ENCODE results near the gene BAIAP2.

The BAIAP2 gene

DNA sequence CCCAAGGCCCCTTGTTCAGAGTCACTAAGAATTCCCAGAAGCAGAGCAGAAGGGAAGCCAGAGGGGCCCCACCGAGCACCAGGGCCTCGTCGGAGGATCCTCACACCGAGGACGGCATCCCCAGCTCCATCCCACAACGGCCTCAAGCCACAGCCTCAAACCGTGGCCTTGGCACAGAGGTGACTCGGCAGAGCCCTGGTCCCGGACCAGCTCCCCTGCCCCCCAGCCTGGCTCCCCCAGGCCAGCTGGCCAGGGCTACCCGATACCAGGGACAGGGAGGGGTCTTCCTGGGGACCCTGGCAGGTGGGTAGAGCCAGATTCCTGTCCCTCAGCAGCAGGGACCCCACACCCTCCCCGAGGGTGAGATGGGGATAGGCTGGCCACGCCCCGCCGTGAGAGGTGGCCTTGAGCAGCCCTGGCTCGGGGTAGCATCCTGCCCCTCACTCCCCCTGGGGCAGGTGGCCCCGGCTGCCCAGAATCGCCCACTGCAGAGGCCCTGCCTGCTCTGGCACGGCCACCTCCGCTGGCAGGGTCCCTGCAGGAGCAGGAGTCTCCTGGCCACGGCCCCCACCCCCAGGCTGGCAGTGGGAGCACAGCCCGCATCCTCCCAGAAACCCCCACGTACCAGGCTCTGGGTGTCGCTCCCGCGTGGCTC lies 124.8 kb downstream of the BAIAP2 start:
- TF ChIP-seq, protein P1, sequence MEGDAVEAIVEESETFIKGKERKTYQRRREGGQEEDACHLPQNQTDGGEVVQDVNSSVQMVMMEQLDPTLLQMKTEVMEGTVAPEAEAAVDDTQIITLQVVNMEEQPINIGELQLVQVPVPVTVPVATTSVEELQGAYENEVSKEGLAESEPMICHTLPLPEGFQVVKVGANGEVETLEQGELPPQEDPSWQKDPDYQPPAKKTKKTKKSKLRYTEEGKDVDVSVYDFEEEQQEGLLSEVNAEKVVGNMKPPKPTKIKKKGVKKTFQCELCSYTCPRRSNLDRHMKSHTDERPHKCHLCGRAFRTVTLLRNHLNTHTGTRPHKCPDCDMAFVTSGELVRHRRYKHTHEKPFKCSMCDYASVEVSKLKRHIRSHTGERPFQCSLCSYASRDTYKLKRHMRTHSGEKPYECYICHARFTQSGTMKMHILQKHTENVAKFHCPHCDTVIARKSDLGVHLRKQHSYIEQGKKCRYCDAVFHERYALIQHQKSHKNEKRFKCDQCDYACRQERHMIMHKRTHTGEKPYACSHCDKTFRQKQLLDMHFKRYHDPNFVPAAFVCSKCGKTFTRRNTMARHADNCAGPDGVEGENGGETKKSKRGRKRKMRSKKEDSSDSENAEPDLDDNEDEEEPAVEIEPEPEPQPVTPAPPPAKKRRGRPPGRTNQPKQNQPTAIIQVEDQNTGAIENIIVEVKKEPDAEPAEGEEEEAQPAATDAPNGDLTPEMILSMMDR (conservative IDR thresholded peaks at IDR 0.05; ENCODE audit: low read length), result no peak
- H3K9me2 ChIP-seq (replicated peaks; ENCODE audit: low read depth, low read length), result no peaks in the 10 kb centered on the region
- no peak overlapping the region for H3K4me3 ChIP-seq (ENCODE audit: low read length, poor library complexity, severe bottlenecking)
- H3F3A ChIP-seq (ENCODE audit: low read depth), result no peaks in the 10 kb centered on the region
- H3K36me3 ChIP-seq (ENCODE audit: insufficient read depth, low read length), result no peaks in the 10 kb centered on the region
- H3K4me2 ChIP-seq (ENCODE audit: low read depth, low read length, poor library complexity, severe bottlenecking), result no peak overlapping the region
- H3K79me2 ChIP-seq (ENCODE audit: insufficient read depth, low read length), result no peaks in the 10 kb centered on the region
- no peaks in the 10 kb centered on the region for H3K27me3 ChIP-seq (ENCODE audit: insufficient read depth, low read length, poor library complexity, severe bottlenecking)
- H3K9me3 ChIP-seq (ENCODE audit: insufficient read depth, low read depth, low read length), result no peaks in the 10 kb centered on the region
- H3K4me1 ChIP-seq (ENCODE audit: insufficient read depth, low read length, poor library complexity, severe bottlenecking), result no peaks in the 10 kb centered on the region
- H3K9ac ChIP-seq (ENCODE audit: low read depth, low read length, poor library complexity, severe bottlenecking), result no peak overlapping the region
- H4K20me1 ChIP-seq (ENCODE audit: insufficient read depth, low read length, poor library complexity, severe bottlenecking), result no peaks in the 10 kb centered on the region
- no peak overlapping the region for H2AFZ ChIP-seq (ENCODE audit: low read length)

DNA sequence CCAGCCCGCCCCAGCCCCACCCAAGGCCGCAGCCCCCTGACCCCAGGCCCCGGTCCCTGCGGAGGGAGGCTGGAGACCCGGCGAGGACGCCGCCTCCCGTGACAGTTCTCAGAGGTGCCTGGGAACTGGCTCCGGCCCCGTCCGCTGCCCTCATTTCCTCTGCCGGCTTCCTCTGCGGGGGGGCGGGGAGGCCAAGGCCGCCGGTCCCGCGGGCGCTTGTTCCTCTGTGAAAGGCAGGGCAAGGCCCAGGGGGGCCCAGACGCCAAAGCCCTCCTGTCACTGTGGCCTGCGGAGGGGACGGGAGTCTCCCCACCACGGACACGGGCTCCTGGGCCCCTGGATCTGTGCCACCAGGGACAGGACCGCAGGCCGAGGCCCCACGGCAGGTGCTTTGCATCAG lies 125.4 kb downstream of the BAIAP2 start:
- H2AFZ ChIP-seq (ENCODE audit: low read length), result no peak overlapping the region
- H4K20me1 ChIP-seq (ENCODE audit: insufficient read depth, low read length, poor library complexity, severe bottlenecking), result no peaks in the 10 kb centered on the region
- no peak overlapping the region for H3K9ac ChIP-seq (ENCODE audit: low read depth, low read length, poor library complexity, severe bottlenecking)
- no peaks in the 10 kb centered on the region for H3K36me3 ChIP-seq (ENCODE audit: insufficient read depth, low read length)
- no peaks in the 10 kb centered on the region for H3K9me3 ChIP-seq (ENCODE audit: insufficient read depth, low read depth, low read length)
- TF ChIP-seq, protein P1 (conservative IDR thresholded peaks at IDR 0.05; ENCODE audit: low read length), result no peak
- no peak for TF ChIP-seq EZH2phosphoT487 (IDR thresholded peaks at IDR 0.05; ENCODE audit: borderline replicate concordance)
- no peak overlapping the region for H3K4me3 ChIP-seq (ENCODE audit: low read length, poor library complexity, severe bottlenecking)
- no peaks in the 10 kb centered on the region for H3K9me2 ChIP-seq (replicated peaks; ENCODE audit: low read depth, low read length)
- H3F3A ChIP-seq (ENCODE audit: low read depth), result no peaks in the 10 kb centered on the region
- no peaks in the 10 kb centered on the region for H3K27me3 ChIP-seq (ENCODE audit: insufficient read depth, low read length, poor library complexity, severe bottlenecking)
- no peaks in the 10 kb centered on the region for H3K79me2 ChIP-seq (ENCODE audit: insufficient read depth, low read length)
- no peak overlapping the region for H3K4me2 ChIP-seq (ENCODE audit: low read depth, low read length, poor library complexity, severe bottlenecking)
- H3K4me1 ChIP-seq (ENCODE audit: insufficient read depth, low read length, poor library complexity, severe bottlenecking), result no peaks in the 10 kb centered on the region

DNA sequence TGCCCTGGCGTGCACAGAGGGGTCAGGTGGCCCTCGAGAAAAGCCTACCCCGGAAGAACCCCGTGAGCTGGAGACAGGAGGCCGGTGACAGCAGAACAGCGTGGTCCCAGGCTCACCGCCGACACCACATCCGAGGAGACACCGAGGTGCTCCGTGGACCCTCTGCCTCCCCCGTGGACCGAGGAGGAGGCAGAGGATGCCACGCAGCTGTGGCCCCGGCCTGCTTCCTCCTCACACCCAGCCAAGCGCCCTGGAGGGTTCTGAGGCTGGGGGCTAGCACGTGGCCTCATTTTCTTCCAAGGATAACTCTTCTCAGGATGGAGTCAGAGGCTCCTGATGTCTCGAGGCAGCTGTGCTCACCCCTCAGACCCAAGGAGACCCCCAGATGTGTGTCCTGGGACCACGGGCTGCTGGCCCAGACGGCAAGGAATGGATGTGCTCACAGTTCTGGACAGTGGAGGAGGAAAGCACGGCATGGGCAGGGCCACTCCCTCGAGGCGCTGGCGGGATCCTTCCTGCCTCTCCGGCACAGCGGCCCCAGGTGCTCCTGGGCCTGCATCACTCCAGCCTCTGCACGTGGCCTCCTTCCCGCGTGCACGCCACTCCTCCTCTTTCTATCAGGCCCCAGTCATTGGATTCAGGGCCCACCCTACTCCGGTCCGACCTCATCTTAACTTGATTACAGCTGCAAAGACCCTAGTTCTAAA lies 125.9 kb downstream of the BAIAP2 start:
- Histone ChIP-seq H3K4me3 (ENCODE audit: low read length, poor library complexity, severe bottlenecking) (no peak overlapping the region), H3K36me3 (ENCODE audit: insufficient read depth, low read length) (no peaks in the 10 kb centered on the region), H3K4me2 (ENCODE audit: low read depth, low read length, poor library complexity, severe bottlenecking) (no peak overlapping the region), H3K9me3 (ENCODE audit: insufficient read depth, low read depth, low read length) (no peaks in the 10 kb centered on the region), H3K79me2 (ENCODE audit: insufficient read depth, low read length) (no peaks in the 10 kb centered on the region), H3K9ac (ENCODE audit: low read depth, low read length, poor library complexity, severe bottlenecking) (no peak overlapping the region), H3K27me3 (ENCODE audit: insufficient read depth, low read length, poor library complexity, severe bottlenecking) (no peaks in the 10 kb centered on the region), H3K4me1 (ENCODE audit: insufficient read depth, low read length, poor library complexity, severe bottlenecking) (no peaks in the 10 kb centered on the region), H3K9me2 (replicated peaks; ENCODE audit: low read depth, low read length) (no peaks in the 10 kb centered on the region), H4K20me1 (ENCODE audit: insufficient read depth, low read length, poor library complexity, severe bottlenecking) (no peaks in the 10 kb centered on the region), H3F3A (ENCODE audit: low read depth) (no peaks in the 10 kb centered on the region), H2AFZ (ENCODE audit: low read length) (no peak overlapping the region)
- TF ChIP-seq, protein P1 (conservative IDR thresholded peaks at IDR 0.05; ENCODE audit: low read length), result no peak
- TF ChIP-seq EZH2phosphoT487 (IDR thresholded peaks at IDR 0.05; ENCODE audit: borderline replicate concordance), result no peak

Measured in Loucy (cell line).